Hepatocyte (in vitro differentiated cells): ENCODE measurements around the gene GCLC. TPM values are rescaled to one million over a fixed set of nuclear protein-coding genes. Genes with fewer than 3 reads are reported as not detected.

Source experiments
- DNase-seq: peaks from one replicate; pipeline ENCODE4 v3.0.0-alpha.2; 2016; ENCODE audit warnings: low spot score
- H2AFZ ChIP-seq: fragments of 200-600 bp; sonication (generic); 2 replicates; pipeline ENCODE4 v1.6.0; 2016; ENCODE audit warnings: antibody characterized with exemption, mild to moderate bottlenecking
- H3K27ac ChIP-seq: fragments of 200-600 bp; sonication (generic); 2 replicates; pipeline ENCODE4 v1.5.1; 2016; ENCODE audit warnings: mild to moderate bottlenecking
- H3K27me3 ChIP-seq: fragments of 200-600 bp; sonication (generic); 2 replicates; pipeline ENCODE4 v1.6.1; 2016
- H3K36me3 ChIP-seq: fragments of 200-600 bp; sonication (generic); replicated peaks from 2 replicates; pipeline ENCODE4 v1.5.1; 2016; ENCODE audit warnings: low read depth; ENCODE audit not compliant: insufficient read depth
- H3K4me1 ChIP-seq: fragments of 200-600 bp; sonication (generic); 2 replicates; pipeline ENCODE4 v1.5.1; 2016; ENCODE audit warnings: mild to moderate bottlenecking, moderate library complexity; ENCODE audit not compliant: insufficient read depth
- H3K4me2 ChIP-seq: fragments of 200-600 bp; sonication (generic); 2 replicates; pipeline ENCODE4 v1.6.0; 2016
- H3K4me3 ChIP-seq: fragments of 200-600 bp; sonication (generic); 2 replicates; pipeline ENCODE4 v1.5.1; 2016; ENCODE audit warnings: mild to moderate bottlenecking
- H3K79me2 ChIP-seq: fragments of 200-600 bp; sonication (generic); 2 replicates; pipeline ENCODE4 v1.6.0; 2017; ENCODE audit warnings: mild to moderate bottlenecking
- H3K9me2 ChIP-seq: fragments of 200-600 bp; sonication (generic); replicated peaks from 2 replicates; pipeline ENCODE4 v1.6.0; 2017; ENCODE audit warnings: mild to moderate bottlenecking; ENCODE audit not compliant: insufficient read depth
- H3K9me3 ChIP-seq: fragments of 200-600 bp; sonication (generic); 2 replicates; pipeline ENCODE4 v1.5.1; 2016; ENCODE audit warnings: low read depth, mild to moderate bottlenecking
- H4K20me1 ChIP-seq: fragments of 200-600 bp; sonication (generic); 2 replicates; pipeline ENCODE4 v1.6.0; 2016; ENCODE audit warnings: mild to moderate bottlenecking; ENCODE audit not compliant: insufficient read depth, poor library complexity, severe bottlenecking
- CTCF ChIP-seq: fragments of 200-600 bp; sonication (generic); IDR thresholded peaks from 2 replicates; pipeline ENCODE4 v1.5.1; 2016; ENCODE audit warnings: antibody characterized with exemption, mild to moderate bottlenecking; ENCODE audit not compliant: poor library complexity
- EZH2 ChIP-seq: fragments of 200-600 bp; sonication (generic); IDR thresholded peaks from 2 replicates; pipeline ENCODE4 v1.6.1; 2016; ENCODE audit warnings: antibody characterized with exemption, mild to moderate bottlenecking, borderline replicate concordance
- EZH2phosphoT487 ChIP-seq: fragments of 200-600 bp; sonication (generic); IDR thresholded peaks from one replicate; pipeline ENCODE4 v1.6.1; 2018; ENCODE audit warnings: antibody characterized with exemption, mild to moderate bottlenecking, low read depth, moderate library complexity; ENCODE audit not compliant: unreplicated experiment, severe bottlenecking
- WGBS: methylation state at CpG from one replicate; pipeline ENCODE4 v1.1.6; 2016; ENCODE audit warnings: low lambda C conversion rate; ENCODE audit errors: missing lambda C conversion rate; 5-methylcytosine and 5-hydroxymethylcytosine counted together
- polyA plus RNA-seq: library from polyadenylated mRNA; unstranded; fragments of >200 nt; fragmentation: Nextera tagmentation; extraction: Ambion mirVana; gene quantifications from 2 replicates; pipeline ENCODE4 v1.2.1, GENCODE V29; 2016
- total RNA-seq: library from RNA; depleted of rRNA; stranded (reverse); fragments of >200 nt; gene quantifications from 2 replicates; pipeline ENCODE4 v1.2.3, GENCODE V29; 2014

Gene GCLC
- total and polyA plus RNA-seq, 2 experiments from 2014 or later, result 21.9 to 52.6 TPM

- WGBS, result 88% methylated on average over 3 of the region's 3 CpGs
- Histone ChIP-seq H3K4me1 (no peaks in the 10 kb centered on the region), H3K27ac (no peak overlapping the region), H3K9me2 (no peaks in the 10 kb centered on the region), H3K4me3 (no peak overlapping the region), H3K9me3 (no peaks in the 10 kb centered on the region), H3K36me3 (no peaks in the 10 kb centered on the region), H4K20me1 (no peaks in the 10 kb centered on the region), H2AFZ (no peak overlapping the region), H3K27me3 (no peaks in the 10 kb centered on the region), H3K4me2 (no peak overlapping the region), H3K79me2 (no peaks in the 10 kb centered on the region)
- no peak for DNase-seq
- TF ChIP-seq CTCF, result no peak
- TF ChIP-seq EZH2phosphoT487, result no peak
- no peak for TF ChIP-seq EZH2
Measured at GRCh38 chr6:53451165-53451564, 93.7 kb downstream of the GCLC start.

GRCh38 chr6:53447865-53448264 is 97.0 kb downstream of the GCLC start:
- Histone ChIP-seq H3K27me3 (no peaks in the 10 kb centered on the region), H3K79me2 (no peaks in the 10 kb centered on the region), H3K4me2 (no peak overlapping the region), H3K4me3 (no peak overlapping the region), H4K20me1 (no peaks in the 10 kb centered on the region), H3K9me2 (no peaks in the 10 kb centered on the region), H3K27ac (no peak overlapping the region), H3K36me3 (no peaks in the 10 kb centered on the region), H2AFZ (no peak overlapping the region), H3K9me3 (no peaks in the 10 kb centered on the region), H3K4me1 (no peaks in the 10 kb centered on the region)
- WGBS, result 86% methylated on average over 2 of the region's 2 CpGs
- DNase-seq, result no peak
- TF ChIP-seq EZH2phosphoT487 (no peak), EZH2 (no peak), CTCF (no peak)

Other genes with a start within 250 kb of the GCLC start
- 144 and 158 TPM in 2 replicates for gene ELOVL5, start 196.2 kb downstream of the GCLC start, total RNA-seq
- 156 and 164 TPM in 2 replicates for gene ELOVL5, start 196.2 kb downstream of the GCLC start, polyA plus RNA-seq
- 1.6 and 3.5 TPM in 2 replicates for gene KLHL31, start 120.7 kb upstream of the GCLC start, total RNA-seq
- gene KLHL31, start 120.7 kb upstream of the GCLC start, polyA plus RNA-seq, result 0.46 and 1.4 TPM in 2 replicates
- 45.7 and 54.3 TPM in 2 replicates for gene LRRC1, start 249.9 kb upstream of the GCLC start, total RNA-seq
- 61.4 and 70.6 TPM in 2 replicates for gene LRRC1, start 249.9 kb upstream of the GCLC start, polyA plus RNA-seq